Nephron progenitor cell (in vitro differentiated cells): ENCODE measurements around the gene CLPSL2.

Experiments
- DNase-seq: peaks from one replicate; pipeline ENCODE4 v3.0.0; 2021
- H3K27ac Mint-ChIP-seq: 2 replicates; pipeline ENCODE4 v1.8.0; 2021; ENCODE audit warnings: mild to moderate bottlenecking, moderate library complexity, mixed read lengths
- H3K27me3 Mint-ChIP-seq: 2 replicates; pipeline ENCODE4 v1.8.0; 2021; ENCODE audit warnings: mild to moderate bottlenecking, low read depth, mixed read lengths; ENCODE audit not compliant: poor library complexity
- H3K36me3 Mint-ChIP-seq: 2 replicates; pipeline ENCODE4 v1.8.0; 2021; ENCODE audit warnings: low read depth, mixed read lengths
- H3K4me1 Mint-ChIP-seq: 2 replicates; pipeline ENCODE4 v1.8.0; 2021; ENCODE audit warnings: mixed read lengths
- H3K4me3 Mint-ChIP-seq: 2 replicates; pipeline ENCODE4 v1.8.0; 2021; ENCODE audit warnings: mild to moderate bottlenecking, moderate library complexity, mixed read lengths
- H3K9me3 Mint-ChIP-seq: 2 replicates; pipeline ENCODE4 v1.8.0; 2021; ENCODE audit warnings: mild to moderate bottlenecking, moderate library complexity, mixed read lengths
- TF ChIP-seq, protein P1 (sequence below): fragments of 200-600 bp; sonication (generic); IDR thresholded peaks from 2 replicates; pipeline ENCODE4 v1.5.0; 2021; ENCODE audit warnings: antibody characterized with exemption

CLPSL2 gene

DNA sequence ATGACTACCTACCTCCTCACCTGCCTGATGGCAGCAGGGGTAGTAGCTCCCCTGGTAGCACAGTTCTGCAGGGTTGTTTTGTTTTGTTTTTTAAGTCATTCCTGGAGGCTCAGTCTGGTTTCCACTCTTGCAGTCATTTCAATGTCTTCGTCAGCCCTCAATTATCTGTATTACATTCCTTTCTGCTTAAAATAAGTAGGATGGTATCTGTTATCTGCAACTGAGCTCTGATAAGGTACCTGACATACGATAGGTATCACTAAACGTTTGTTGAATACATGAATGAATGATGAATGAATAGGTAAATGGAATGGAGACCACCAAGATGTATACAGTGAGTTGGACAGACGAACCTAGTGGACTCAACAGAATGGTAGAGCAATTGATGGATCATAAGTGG, 7.2 kb upstream of the CLPSL2 start:
- no peak for DNase-seq
- Mint-ChIP-seq H3K36me3 (no peaks in the 10 kb centered on the region), H3K4me3 (no peak overlapping the region), H3K27me3 (peaks cover 32% of the 10 kb centered on the region), H3K4me1 (peaks cover 26% of the 10 kb centered on the region), H3K9me3 (no peaks in the 10 kb centered on the region), H3K27ac (no peak overlapping the region)
- TF ChIP-seq, protein P1, sequence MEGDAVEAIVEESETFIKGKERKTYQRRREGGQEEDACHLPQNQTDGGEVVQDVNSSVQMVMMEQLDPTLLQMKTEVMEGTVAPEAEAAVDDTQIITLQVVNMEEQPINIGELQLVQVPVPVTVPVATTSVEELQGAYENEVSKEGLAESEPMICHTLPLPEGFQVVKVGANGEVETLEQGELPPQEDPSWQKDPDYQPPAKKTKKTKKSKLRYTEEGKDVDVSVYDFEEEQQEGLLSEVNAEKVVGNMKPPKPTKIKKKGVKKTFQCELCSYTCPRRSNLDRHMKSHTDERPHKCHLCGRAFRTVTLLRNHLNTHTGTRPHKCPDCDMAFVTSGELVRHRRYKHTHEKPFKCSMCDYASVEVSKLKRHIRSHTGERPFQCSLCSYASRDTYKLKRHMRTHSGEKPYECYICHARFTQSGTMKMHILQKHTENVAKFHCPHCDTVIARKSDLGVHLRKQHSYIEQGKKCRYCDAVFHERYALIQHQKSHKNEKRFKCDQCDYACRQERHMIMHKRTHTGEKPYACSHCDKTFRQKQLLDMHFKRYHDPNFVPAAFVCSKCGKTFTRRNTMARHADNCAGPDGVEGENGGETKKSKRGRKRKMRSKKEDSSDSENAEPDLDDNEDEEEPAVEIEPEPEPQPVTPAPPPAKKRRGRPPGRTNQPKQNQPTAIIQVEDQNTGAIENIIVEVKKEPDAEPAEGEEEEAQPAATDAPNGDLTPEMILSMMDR, result no peak

DNA sequence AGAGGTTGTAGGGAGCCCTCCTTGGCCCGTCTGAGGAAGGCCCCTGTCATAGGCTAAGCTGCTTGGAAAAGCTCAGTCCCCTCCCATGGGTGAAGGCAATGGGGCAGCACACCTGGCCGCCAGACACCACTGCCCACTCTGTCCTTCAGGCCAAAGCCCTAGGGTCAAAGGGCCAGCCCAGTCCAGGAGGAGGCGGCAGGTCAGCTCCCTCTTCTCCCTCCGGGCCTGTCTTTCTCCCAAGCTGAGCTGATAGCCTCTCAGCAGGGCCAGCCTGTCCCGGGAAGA, 5.1 kb upstream of the CLPSL2 start:
- no peak overlapping the region for H3K27ac Mint-ChIP-seq
- H3K27me3 Mint-ChIP-seq, result peaks cover 16% of the 10 kb centered on the region
- H3K4me1 Mint-ChIP-seq, result peaks cover 29% of the 10 kb centered on the region
- H3K36me3 Mint-ChIP-seq, result no peaks in the 10 kb centered on the region
- no peak overlapping the region for H3K4me3 Mint-ChIP-seq
- no peaks in the 10 kb centered on the region for H3K9me3 Mint-ChIP-seq
- TF ChIP-seq, protein P1, result no peak
- no peak for DNase-seq

DNA sequence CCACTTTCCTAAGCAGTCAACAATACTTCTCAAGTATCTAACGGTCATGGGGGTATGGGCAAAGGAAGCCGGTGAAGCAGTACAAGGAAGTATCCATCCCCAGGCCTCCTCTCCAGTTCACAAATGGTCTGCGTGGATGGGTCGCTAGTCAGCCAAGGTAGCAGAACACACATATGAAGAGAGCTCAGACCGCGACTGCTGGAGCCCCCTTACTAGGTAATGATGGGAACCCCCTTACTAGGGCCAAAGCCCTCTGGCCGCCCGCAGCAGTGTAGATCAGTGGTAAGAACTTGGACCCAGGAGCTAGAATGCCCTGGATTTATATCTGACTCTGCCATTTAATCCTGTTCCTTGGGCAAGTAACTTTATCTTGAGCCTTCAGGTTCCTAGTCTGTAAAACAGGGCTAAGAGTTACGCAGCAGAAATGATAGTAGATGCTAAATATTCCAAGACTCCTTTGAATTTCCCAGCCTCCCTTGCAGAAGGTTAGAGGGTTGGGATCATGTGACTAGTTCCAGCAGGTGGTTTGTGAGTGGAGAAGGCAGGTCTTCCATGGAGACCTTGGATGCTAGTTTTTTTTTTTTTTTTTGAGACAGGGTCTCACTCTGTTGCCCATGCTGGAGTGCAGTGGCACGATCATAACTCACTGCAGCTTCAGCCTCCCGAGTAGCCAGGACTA, 2.1 kb upstream of the CLPSL2 start:
- Mint-ChIP-seq H3K4me1 (peaks cover 39% of the 10 kb centered on the region), H3K4me3 (no peak overlapping the region), H3K9me3 (no peaks in the 10 kb centered on the region), H3K27ac (no peak overlapping the region), H3K36me3 (no peaks in the 10 kb centered on the region), H3K27me3 (peaks cover 29% of the 10 kb centered on the region)
- TF ChIP-seq, protein P1, result no peak
- no peak for DNase-seq

DNA sequence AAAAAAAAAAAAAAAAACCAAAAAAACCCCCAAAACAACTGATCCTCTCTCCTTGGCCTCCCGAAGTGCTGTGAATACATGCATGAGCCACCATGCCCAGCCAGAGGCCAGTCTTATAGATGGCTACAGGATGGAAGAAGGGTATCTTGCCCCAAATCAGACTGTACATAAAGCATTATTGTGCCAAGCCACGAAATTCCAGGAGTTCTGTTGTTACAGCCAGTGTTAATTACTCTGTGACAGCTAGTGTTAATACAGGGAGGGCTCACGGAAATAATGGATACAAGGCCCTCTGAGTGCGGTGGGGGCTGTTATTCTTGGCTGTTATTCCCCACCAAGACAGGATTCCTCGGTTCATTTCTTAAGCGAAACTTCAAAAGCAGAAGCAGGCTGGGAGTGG, 1.4 kb upstream of the CLPSL2 start:
- Mint-ChIP-seq H3K36me3 (no peaks in the 10 kb centered on the region), H3K9me3 (no peaks in the 10 kb centered on the region), H3K4me1 (peaks cover 39% of the 10 kb centered on the region), H3K27ac (no peak overlapping the region), H3K4me3 (no peak overlapping the region), H3K27me3 (peaks cover 26% of the 10 kb centered on the region)
- TF ChIP-seq, protein P1, result no peak
- DNase-seq, result no peak

DNA sequence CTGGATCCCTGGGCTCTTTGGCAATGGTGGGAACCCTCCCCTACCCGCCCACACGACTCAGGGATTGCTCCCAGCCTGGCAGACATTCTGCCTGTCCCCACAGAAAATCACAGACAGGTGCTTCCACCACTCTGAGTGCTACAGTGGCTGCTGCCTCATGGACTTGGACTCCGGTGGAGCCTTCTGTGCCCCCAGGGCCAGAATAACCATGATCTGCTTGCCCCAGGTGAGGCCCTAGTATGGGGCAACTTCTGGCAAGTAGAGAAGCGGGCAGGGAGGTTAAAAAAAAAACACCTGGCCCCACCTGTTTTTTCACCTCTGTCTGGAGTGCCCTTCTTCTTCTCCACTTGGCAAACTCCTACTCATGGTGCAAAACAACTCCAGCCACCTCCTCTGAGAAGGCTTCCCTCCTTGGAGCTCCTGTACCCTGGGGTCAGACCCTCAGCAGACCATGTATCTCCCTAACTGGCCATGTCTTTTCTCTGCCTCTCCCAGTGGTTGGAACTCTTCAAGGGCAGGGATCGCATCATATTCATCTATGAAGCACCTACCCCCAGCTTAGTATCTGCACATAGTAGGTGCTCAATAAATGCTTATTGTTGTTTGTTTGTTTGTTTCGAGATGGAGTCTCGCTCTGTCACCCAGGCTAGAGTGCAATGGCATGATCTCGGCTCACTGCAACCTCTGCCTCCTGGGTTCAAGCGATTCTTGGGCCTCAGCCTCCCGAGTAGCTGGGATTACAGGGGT, 1.1 kb downstream of the CLPSL2 start:
- peaks cover 30% of the 10 kb centered on the region for H3K27me3 Mint-ChIP-seq
- H3K27ac Mint-ChIP-seq, result no peak overlapping the region
- TF ChIP-seq, protein P1, result no peak
- no peaks in the 10 kb centered on the region for H3K36me3 Mint-ChIP-seq
- no peak for DNase-seq
- H3K9me3 Mint-ChIP-seq, result no peaks in the 10 kb centered on the region
- H3K4me3 Mint-ChIP-seq, result peak overlapping the region; percentile 76
- H3K4me1 Mint-ChIP-seq, result peaks cover 28% of the 10 kb centered on the region

DNA sequence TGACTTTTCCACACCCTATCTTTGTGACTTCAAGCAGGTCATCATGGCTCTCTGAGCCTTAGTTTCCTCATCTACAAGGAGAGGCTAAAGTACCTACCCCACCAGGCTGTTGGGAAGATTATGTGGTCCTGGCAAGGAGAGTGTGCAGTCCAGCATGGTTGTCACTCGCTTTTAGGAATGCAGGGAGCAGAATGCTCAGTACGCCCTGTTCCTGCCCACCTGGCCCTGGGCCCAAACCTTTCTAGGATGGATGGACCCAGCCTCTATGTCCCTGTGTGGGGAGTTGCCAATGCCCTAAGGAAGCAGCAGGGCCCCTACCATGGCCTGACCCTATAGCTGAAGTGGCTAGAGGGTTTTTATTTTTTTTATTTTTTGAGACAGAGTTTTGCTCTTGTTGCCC, 2.0 kb downstream of the CLPSL2 start:
- H3K27me3 Mint-ChIP-seq, result peaks cover 30% of the 10 kb centered on the region
- TF ChIP-seq, protein P1, result no peak
- H3K36me3 Mint-ChIP-seq, result no peaks in the 10 kb centered on the region
- no peak for DNase-seq
- H3K4me3 Mint-ChIP-seq, result no peak overlapping the region
- no peaks in the 10 kb centered on the region for H3K9me3 Mint-ChIP-seq
- peaks cover 26% of the 10 kb centered on the region for H3K4me1 Mint-ChIP-seq
- no peak overlapping the region for H3K27ac Mint-ChIP-seq
